Activated CD4-positive, CD25-positive, alpha-beta regulatory T cell treated with anti-CD3 and anti-CD28 coated beads, Interleukin-2, amount 50 U/mL, for 24 hours (primary cell): ENCODE results near the gene FAXC.
"Not testable (repeated sequence)": the region's sequence is repeated elsewhere in the genome, so short reads cannot be mapped to it uniquely, and the experiment has no call there.

Experiments
- ATAC-seq, 2 donors: fragments of 150-1000 bp; cut with Tn5 transposase; one replicate each; pipeline ENCODE4 v1.10.0; 2021; ENCODE audit warnings: mild to moderate bottlenecking in 1 of 2, moderate library complexity in 1 of 2

Gene FAXC

GRCh38 chr6:99338188-99338587 is 11.3 kb downstream of the FAXC start:
- ATAC-seq = no peak

GRCh38 chr6:99335298-99335697 is 14.2 kb downstream of the FAXC start:
- not testable (repeated sequence) for ATAC-seq

- no peak for ATAC-seq
These were observed 14.8 kb downstream of the FAXC start for GRCh38 chr6:99334526-99335127.

GRCh38 chr6:99333068-99333467 is 16.4 kb downstream of the FAXC start:
- ATAC-seq = peak; percentile 6 to 33

- no peak for ATAC-seq
These were observed 17.9 kb downstream of the FAXC start for GRCh38 chr6:99331531-99331930.

GRCh38 chr6:99330159-99330558 is 19.3 kb downstream of the FAXC start:
- ATAC-seq = peak; percentile 87 to 89

GRCh38 chr6:99324996-99325395 is 24.5 kb downstream of the FAXC start:
- no peak for ATAC-seq

- ATAC-seq = no peak
These were observed 30.9 kb downstream of the FAXC start for GRCh38 chr6:99318566-99318965.

- no peak for ATAC-seq
These were observed 37.1 kb downstream of the FAXC start for GRCh38 chr6:99312354-99312753.

- no peak for ATAC-seq
These were observed 38.9 kb downstream of the FAXC start for GRCh38 chr6:99310553-99310952.

GRCh38 chr6:99309557-99309956 is 39.9 kb downstream of the FAXC start:
- no peak for ATAC-seq

- no peak for ATAC-seq
These were observed 40.7 kb downstream of the FAXC start for GRCh38 chr6:99308788-99309187.

- no peak for ATAC-seq
These were observed 42.1 kb downstream of the FAXC start for GRCh38 chr6:99307295-99307907.

- no peak for ATAC-seq
These were observed 43.1 kb downstream of the FAXC start for GRCh38 chr6:99306341-99306740.

- no peak for ATAC-seq
These were observed 44.4 kb downstream of the FAXC start for GRCh38 chr6:99305021-99305554.

GRCh38 chr6:99297415-99297814 is 52.1 kb downstream of the FAXC start:
- ATAC-seq = no peak

GRCh38 chr6:99297006-99297405 is 52.5 kb downstream of the FAXC start:
- no peak for ATAC-seq

GRCh38 chr6:99296261-99296660 is 53.2 kb downstream of the FAXC start:
- no peak for ATAC-seq

GRCh38 chr6:99295276-99295675 is 54.2 kb downstream of the FAXC start:
- no peak for ATAC-seq

- no peak for ATAC-seq
These were observed 54.7 kb downstream of the FAXC start for GRCh38 chr6:99294786-99295185.

GRCh38 chr6:99289701-99290100 is 59.8 kb downstream of the FAXC start:
- ATAC-seq = no peak

- ATAC-seq = no peak
These were observed 60.8 kb downstream of the FAXC start for GRCh38 chr6:99288668-99289067.

GRCh38 chr6:99287523-99287922 is 62.0 kb downstream of the FAXC start:
- no peak for ATAC-seq

- ATAC-seq = no peak
These were observed 63.6 kb downstream of the FAXC start for GRCh38 chr6:99285881-99286280.
